IPS-NIHi11 (cell line): ENCODE data around the gene HAGHL.
A peak's percentile ranks its signal among the peaks of the same experiment; 100 is the strongest.

ENCODE experiments used
- DNase-seq: peaks from one replicate; pipeline ENCODE4 v3.0.0; 2012; ENCODE audit warnings: mixed read lengths, low spot score

HAGHL gene

GRCh38 chr16:707062-707538 is 19.8 kb upstream of the HAGHL start:
- no peak for DNase-seq

DNA sequence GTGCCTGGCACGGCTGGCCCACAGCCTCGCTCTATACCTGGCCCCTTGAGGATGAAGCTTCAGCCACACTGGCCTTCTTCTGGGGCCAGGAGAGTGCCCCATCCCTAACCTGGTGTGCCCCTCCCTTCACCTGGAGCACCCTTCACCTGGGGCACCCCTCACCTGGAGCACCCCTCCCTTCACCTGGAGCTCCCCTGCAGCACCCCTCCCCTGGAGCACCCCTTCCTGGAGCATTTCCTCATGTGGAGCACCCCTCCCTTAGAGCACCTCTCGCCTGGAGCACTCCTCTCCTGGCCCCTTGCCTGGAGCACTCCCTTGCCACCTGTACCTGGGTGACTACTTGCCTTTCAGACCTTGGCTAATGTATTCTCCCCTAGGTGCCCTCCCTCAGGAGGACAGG is 18.9 kb upstream of the HAGHL start:
- DNase-seq, result no peak

- no peak for DNase-seq
These were observed 17.9 kb upstream of the HAGHL start for GRCh38 chr16:708959-709358.

DNA sequence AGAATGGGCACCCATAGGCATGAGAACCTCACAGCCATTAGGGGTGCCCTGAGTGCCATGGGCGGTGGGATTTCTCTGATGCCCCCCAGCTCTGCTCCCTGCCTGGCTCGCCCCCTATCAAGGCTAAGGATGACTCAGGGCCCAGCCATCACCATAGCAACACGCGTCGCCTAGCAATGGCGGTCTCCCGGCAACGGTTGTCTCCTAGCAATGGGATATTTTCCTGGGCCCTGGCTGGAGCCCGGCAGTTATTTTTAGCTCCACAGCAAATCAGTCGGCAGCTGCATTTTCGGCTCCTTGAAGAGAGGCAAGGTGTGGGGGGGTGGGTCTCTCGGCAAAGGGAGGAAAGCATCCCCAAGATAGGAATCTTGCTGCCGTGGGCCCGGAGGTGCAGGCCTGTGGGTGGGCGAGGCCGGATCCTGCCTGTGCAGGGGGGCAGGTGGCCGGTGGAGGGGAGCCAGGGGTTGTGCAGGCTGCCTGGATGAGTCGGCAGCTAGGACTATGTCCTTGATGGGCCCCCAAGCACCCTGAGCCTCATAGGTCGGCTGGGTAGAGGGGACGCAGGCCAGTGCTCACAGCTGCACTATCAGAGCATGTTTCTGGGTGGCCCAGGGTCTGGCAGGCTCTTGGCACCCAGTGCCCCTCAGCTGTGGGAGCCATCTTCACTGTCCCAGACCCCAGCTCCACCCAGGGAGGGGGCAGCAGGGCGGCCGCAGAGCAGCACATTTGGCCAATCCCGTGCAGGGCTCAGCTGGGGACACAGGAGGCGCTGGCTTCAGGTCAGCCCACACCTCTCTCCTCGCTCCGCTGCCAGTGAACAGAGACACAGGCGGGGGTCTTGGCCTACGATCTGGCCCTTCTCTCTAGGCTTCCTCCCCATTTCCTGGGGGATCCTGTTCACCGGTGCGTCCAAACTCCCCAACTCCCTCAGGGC is 17.1 kb upstream of the HAGHL start:
- peak; percentile 74 for DNase-seq

DNA sequence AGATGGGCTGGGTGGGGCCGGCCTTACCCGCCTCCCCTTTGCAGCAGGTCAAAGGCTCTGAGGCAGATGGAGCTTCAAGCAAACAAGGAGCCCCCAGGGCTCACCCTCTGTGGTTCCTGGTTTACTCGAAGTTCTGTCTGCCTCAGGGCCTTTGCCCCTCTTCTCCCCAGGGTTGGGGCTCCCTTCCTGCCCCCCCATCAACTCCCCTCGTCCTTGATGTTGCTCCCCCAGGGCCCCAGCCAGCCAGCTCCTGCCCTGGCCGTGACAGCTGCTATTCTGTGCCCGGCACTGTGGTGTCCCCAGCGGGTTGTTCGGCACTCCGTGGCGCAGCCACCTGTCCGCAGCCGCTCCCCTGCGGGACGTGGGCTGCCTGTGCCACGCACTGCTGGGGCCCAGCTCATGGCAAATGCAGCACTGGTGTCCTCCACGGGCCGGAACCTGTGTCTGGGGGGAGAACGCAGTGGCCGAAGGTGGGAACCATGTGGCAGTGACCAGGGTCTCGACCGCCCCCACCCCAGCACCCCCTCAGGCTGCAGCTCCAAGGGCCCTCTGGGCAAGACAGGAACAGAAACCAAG is 16.3 kb upstream of the HAGHL start:
- DNase-seq, result no peak

- DNase-seq, result no peak
These were observed 15.8 kb upstream of the HAGHL start for GRCh38 chr16:711084-711483.

DNA sequence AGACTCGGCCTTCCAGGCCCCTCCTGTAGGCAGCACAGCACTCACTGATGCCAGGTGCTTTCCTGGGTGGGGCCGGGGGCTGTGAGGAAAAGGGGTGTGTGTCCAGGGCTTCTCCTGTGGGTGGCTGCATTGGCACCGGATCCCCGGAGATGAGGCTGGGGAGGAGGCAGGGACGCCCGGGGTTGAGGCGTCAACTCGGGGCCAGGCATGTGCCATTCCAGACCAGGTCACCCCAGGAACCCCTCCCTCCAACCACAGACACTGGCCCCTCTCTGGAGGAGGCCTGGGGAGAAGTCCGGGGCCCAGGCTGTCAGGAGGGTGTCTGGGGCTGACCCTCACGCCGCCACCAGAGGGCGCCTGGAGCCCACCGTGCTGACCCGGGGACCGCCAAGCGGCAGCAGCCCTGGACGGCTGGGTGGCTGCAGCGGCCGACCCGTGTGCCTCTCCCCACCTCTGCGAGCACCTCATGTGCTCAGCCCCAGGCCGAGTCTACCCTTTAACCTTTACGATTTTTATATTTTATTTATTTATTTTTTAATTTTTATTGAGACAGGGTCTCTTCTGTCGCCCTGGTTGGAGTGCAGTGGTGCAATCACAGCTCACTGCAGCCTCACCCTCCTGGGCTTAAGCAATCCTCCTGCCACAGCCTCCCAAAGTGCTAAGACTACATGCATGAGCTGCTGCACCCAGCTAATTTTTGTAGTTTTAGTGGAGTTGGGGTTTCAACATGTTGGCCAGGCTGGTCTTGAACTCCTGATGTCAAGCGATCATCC is 15.2 kb upstream of the HAGHL start:
- peak; percentile 91 for DNase-seq

- peak; percentile 40 for DNase-seq
These were observed 14.1 kb upstream of the HAGHL start for GRCh38 chr16:712740-713250.

DNA sequence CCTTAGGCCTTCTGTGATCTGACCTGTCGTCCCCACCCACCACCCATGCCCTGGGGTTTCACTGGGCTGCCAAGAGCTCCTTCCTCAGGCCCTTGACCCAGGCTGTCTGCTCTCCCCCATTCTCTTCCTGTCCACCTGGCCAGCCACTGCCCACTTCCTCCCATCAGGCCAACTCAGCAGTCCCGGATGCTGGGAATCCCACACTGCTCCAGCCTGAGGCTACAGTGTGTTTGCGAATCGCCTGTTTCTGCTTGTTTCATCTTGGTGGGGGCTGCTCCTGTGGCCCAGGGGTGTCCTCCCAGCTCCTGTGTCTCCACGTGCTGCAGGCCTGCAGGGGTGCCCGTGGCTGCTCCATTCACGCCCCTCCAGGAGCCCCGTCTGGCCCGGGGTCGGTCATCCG is 12.8 kb upstream of the HAGHL start:
- DNase-seq, result no peak

- peak; percentile 94 for DNase-seq
These were observed 12.1 kb upstream of the HAGHL start, which contains the start of gene METRN for GRCh38 chr16:714558-715476. Gene METRN, plus strand, starts transcription at chr16:715118. Its CDS starts 172 bp downstream, at chr16:715290.

DNA sequence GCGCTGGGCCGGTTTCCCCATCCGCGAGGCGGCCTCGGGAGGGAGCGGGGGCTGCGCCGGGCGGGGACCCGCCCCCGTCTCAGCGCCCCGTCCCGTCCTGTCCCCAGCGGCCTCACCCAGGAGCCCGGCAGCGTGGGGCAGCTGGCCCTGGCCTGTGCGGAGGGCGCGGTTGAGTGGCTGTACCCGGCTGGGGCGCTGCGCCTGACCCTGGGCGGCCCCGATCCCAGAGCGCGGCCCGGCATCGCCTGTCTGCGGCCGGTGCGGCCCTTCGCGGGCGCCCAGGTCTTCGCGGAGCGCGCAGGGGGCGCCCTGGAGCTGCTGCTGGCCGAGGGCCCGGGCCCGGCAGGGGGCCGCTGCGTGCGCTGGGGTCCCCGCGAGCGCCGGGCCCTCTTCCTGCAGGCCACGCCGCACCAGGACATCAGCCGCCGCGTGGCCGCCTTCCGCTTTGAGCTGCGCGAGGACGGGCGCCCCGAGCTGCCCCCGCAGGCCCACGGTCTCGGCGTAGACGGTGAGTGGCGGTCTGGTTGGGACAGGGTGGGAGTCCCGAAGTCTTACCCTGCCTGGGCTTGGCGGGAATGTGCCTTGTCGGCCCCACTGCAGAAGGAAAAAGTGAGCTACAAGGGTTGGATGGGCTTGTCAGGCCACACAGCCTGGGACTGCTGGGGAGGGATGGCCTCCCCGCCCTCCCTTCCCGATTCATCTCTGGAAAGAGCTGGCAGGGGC is 11.3 kb upstream of the HAGHL start:
- DNase-seq, result peak; percentile 61

GRCh38 chr16:716200-716568 is 10.7 kb upstream of the HAGHL start:
- peak; percentile 52 for DNase-seq

- no peak for DNase-seq
These were observed 10.1 kb upstream of the HAGHL start for GRCh38 chr16:716768-717325.

GRCh38 chr16:717450-718245 is 9.3 kb upstream of the HAGHL start:
- no peak for DNase-seq

GRCh38 chr16:718389-718788 is 8.5 kb upstream of the HAGHL start:
- DNase-seq, result no peak

DNA sequence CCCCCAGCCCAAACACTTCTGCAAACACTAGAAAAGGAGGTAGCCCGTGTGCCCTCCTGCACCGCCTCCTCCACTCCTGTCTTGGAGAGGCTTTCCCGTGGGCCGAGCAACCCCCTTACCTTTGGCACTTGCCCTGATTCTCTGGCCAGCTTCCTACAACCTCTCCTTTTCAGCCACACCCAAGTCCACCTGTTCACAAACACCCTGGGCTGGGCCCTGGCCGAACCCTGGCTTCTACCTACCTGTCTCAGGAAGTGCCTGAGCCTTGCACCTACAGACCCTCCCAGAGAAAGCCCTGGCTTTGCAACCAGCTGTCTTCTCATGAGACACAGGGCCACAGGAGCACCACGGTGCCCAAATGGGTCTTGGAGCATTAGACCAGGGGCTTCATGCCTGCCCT is 8.0 kb upstream of the HAGHL start:
- no peak for DNase-seq

DNA sequence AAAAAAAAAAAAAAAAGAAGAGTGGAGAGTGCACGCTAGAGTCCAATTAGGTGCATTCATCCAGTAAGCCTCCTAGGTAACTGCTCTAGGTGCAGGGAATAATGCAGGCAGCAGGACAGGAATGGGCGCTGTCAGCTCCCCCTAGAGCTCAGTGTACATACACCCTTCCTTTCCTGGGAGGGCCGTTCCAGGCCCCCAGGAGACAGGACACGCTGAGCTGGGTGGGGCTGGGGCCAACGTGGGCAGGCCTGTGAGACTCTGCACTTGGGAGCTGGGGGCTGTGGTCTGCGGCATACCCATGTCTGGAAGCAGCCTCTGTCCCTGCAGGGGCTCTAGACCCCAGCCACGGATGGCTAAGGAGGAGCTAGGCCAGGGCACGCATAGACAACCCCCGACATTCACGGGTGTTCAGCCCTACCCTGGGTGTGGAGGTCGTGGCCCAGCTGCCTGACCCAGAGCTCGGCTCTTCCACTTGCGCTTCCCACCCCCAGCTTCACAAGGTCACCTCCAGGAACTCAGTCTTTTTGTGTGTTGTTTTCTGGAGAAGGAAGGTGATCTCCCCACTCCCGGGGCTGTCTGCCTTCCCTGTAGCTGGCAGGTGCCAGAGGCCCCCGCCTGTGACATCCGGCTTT is 7.0 kb upstream of the HAGHL start:
- DNase-seq, result no peak

DNA sequence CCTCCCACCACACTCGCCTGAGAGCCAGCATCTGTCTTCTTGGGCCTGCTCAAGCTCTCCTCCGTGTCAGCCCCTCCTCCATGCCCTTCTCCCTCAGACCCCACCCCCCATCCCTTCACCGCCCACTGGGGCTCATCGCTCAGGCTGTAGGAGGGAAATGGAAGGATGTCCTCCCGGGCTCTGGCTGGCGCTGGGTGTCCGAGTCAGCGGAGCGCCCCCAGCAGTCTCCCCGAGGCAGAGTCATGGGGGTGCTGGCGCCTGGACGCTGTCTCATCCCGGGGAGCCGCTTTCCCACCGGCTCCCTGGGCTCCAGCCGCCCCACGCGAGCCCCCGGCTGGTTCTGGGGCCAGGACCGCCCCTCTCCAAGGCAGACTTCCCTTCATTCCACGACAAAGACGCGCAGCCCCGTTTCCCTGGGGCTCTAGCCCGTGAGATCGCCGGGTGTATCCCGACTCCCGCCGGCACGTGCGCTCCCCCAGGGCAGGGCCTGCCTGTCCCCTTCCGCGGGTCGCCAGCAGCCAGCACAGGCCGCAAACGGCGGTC is 6.4 kb upstream of the HAGHL start:
- peak; percentile 52 for DNase-seq
